GM11168 (cell line): Measurements from ENCODE around the gene LRAT.
"Not testable (repeated sequence)": the region's sequence is repeated elsewhere in the genome, so short reads cannot be mapped to it uniquely, and the experiment has no call there.

Experiments used
- in situ Hi-C: fragments of 300-500 bp; cut with MboI; formaldehyde crosslinking; loops from one replicate; pipeline ENCODE4 v1.12.0; 2022; ENCODE audit warnings: low sequenced_read_pairs; ENCODE audit not compliant: unreplicated experiment

Gene LRAT

GRCh38 chr4:154743683-154744340, at the start of gene LRAT:
Gene LRAT (plus strand): TSS chr4:154744000. CDS start chr4:154744327, 327 bp downstream.
- in situ Hi-C loops = no loop called here

DNA sequence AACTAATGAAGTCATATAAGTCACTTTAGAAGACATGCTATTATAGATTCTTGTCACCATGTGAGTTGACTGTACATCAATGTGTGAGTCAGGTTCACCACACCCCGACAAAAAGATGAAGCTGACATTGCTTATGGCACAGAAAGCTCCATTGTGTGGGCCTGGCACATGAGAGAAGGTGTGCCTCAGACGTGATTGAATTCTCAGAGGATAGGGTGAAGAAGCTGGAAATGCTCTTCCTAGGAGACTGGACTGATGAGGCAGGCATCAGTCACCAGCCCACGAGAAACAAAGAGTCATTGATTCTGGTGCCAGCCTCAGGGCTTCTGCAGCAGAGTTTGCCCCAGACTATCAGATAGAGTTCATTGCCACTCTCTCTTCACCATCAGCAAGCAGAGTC, 35.9 kb upstream of the LRAT start:
- in situ Hi-C loops = no loop called here

GRCh38 chr4:154709550-154709949, 34.2 kb upstream of the LRAT start:
- in situ Hi-C loops = no loop called here

GRCh38 chr4:154711522-154711921, 32.3 kb upstream of the LRAT start:
- in situ Hi-C loops = no loop called here

DNA sequence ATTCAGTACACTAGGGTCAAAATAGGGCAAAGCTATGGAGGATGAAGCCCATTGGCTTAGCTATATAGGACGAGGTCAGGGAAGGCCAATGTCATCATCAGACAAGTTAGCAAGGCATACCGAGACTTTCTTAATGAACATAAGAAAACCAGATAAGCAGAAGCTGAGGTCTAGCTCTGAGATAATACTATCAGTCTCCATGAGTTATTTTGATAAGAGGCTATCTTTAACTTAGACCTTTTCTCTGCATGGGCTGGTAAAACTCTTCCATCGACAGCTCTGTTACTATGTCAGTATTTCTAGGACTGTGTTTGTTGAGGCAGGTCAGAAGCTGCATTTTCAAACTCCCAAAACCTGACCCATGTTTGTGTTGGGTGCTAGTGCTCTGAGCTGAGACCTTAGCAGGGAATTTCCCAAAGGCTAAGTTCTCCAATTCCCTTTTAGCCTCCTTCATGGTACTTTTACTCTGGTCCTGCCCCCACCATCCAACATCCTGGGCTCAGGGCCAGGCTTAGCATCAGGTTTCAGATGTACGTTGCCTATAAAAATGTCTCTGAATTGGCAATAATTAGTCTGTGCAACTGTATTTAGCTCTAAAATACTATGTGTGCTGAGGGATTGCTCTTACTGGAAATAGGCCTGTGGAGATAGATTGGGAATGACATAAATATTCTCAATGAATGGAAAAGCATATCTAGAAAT, 29.3 kb upstream of the LRAT start:
- in situ Hi-C loops = no loop called here

DNA sequence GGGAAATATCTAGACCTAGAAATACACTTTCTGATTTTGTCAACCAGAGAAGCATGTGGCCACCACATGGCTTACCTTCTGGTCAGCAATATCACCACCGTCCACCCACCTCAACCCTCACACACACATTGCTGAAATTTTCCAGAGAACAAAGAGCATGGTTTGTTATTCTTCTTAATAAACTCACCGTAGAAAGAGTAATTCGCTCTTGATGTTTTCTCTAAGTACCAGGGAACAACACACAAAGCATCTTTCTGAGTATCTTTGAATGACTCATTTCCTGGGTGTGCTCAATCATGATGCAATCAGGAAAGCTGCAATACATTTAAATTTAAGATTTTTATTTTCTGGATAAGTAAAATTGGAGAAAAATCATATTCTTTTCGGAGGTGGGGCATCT, 24.7 kb upstream of the LRAT start:
- in situ Hi-C loops = no loop called here

GRCh38 chr4:154720123-154720522, 23.7 kb upstream of the LRAT start:
- in situ Hi-C loops = no loop called here

GRCh38 chr4:154720618-154721267, 23.1 kb upstream of the LRAT start:
- in situ Hi-C loops = no loop called here

- in situ Hi-C loops = no loop called here
Observed at GRCh38 chr4:154722262-154722661, 21.5 kb upstream of the LRAT start.

DNA sequence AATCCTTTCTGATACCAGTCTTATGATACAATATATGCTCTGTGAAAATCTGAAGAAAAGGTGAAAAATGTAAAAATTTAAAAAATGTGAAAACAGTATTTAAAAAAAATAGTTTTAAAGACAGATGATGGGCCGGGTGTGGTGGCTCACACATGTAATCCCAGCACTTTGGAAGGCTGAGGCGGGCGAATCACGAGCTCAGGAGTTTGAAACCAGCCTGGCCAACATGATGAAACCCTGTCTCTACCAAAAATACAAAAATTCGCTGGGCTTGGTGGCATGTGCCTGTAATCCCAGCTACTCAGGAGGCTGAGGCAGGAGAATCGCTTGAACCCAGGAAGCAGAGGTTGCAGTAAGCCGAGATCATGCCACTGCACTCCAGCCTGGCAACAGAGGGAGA, 20.2 kb upstream of the LRAT start:
- in situ Hi-C loops = not testable (repeated sequence)

DNA sequence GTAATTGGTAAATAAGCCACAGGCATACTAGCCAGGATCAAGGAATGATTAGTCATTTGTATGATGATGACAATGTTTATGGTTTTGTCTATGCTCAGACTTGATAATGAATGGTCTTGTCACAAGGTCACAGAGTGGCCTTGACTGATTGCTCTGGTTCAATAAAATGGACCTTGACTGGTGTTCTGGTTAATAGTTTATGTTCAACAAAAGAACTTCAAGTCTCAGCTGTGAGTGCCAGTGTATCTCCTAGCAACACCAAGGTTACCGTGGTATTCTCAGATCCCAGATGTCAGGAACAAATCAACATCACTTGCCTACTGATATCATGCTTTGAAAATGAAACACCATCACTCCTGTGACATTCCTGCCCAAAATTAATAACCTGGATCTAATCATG, 16.3 kb upstream of the LRAT start:
- in situ Hi-C loops = no loop called here

GRCh38 chr4:154731756-154732155, 12.0 kb upstream of the LRAT start:
- in situ Hi-C loops = no loop called here

DNA sequence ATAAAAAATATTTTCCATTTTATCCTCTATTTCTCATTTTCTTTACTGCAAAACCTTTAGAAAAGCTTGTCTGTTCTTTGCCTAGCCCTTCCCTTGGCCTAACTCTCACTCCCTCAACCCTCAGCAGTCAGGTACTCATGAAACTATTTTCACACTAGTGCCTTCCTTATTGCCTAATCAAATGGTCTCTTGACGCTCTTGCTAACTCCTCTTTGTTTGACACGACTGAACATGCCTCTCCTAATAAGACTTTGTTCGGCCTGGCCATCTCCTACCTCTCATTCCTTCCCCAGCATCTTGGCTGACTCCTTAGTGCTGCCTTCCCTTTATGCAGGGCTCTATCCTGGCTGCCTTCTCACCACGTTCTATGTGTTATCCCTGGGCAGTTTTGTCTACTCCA, 11.1 kb upstream of the LRAT start:
- in situ Hi-C loops = no loop called here

- in situ Hi-C loops = no loop called here
Observed at GRCh38 chr4:154736770-154737169, 7.0 kb upstream of the LRAT start.

DNA sequence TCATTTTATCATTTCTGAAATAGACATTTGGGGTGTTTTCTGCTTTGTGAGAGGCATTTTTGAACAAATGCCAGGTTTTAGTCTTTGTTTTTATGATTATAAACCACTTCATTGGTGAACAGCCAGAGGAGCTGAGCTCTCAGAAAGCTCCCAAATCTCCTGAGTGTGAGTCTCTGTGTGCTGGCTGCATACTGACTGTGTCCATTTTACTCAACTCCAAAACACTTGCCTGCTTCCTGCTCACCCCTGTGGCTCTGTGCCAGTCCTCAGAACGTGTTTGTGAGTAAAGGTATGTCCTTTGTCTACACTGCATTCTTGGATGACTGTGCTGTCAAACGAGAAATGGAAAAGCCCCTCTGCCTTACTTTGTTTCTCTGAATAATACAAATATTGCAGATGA, 5.4 kb upstream of the LRAT start:
- in situ Hi-C loops = no loop called here

DNA sequence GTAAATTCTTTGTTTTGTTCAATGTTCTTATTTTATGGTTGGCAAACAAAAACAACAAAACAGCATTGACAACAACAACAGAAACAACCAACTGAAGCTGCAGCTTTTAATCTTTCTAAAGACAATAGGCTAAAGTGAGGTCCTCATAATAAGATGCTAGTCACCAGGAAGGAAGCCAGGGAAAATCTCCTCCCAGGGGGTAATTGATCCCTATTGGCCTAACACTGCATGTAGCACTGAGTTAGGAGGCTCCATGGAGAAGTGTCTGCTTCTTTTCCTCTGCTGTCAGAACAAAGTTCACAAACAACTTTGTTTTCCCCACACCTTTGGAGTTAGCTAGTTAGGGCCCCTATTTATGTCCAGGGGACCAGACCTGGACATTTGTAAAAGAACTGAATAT, 4.7 kb upstream of the LRAT start:
- in situ Hi-C loops = no loop called here

DNA sequence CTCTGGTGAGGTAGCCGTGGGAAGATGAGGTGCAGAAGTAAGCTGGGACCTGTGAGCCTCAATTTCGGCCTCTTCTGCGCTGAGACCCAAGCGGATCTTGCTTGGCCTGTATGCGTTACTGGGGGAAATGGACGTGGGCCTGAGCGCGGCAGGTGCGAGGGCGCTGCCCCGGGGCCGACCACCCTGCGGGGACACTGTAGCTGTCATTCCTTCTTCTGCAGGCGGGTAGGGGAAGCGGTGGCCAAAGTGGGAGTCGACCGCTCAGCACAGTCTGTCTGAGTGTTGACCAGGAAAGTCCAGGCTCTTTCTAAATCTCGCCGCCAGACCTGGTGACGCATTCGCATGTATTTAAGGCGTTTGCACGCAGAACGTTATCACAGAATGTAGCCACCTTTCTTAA, 3.3 kb upstream of the LRAT start:
- in situ Hi-C loops = no loop called here

GRCh38 chr4:154741131-154741665, 2.6 kb upstream of the LRAT start:
- in situ Hi-C loops = no loop called here

GRCh38 chr4:154741922-154742850, 1.6 kb upstream of the LRAT start:
- in situ Hi-C loops = no loop called here

DNA sequence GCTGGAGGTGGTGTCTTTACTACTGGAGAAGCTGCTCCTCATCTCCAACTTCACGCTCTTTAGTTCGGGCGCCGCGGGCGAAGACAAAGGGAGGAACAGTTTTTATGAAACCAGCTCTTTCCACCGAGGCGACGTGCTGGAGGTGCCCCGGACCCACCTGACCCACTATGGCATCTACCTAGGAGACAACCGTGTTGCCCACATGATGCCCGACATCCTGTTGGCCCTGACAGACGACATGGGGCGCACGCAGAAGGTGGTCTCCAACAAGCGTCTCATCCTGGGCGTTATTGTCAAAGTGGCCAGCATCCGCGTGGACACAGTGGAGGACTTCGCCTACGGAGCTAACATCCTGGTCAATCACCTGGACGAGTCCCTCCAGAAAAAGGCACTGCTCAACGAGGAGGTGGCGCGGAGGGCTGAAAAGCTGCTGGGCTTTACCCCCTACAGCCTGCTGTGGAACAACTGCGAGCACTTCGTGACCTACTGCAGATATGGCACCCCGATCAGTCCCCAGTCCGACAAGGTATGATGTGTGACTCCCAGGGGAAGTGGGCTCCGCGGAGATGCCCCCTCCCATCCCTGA, 634 bp downstream of the LRAT start:
- in situ Hi-C loops = no loop called here
